ENCODE results near the gene NR6A1. TPM values are rescaled to one million over a fixed set of nuclear protein-coding genes. Genes with fewer than 3 reads are reported as not detected.

NR6A1 gene
- total and polyA plus RNA-seq, 2 of the 8 experiments (the other 6 are each of a cell fraction or from before 2014, with no cell fraction given) = 93.2 to 237 TPM

DNA sequence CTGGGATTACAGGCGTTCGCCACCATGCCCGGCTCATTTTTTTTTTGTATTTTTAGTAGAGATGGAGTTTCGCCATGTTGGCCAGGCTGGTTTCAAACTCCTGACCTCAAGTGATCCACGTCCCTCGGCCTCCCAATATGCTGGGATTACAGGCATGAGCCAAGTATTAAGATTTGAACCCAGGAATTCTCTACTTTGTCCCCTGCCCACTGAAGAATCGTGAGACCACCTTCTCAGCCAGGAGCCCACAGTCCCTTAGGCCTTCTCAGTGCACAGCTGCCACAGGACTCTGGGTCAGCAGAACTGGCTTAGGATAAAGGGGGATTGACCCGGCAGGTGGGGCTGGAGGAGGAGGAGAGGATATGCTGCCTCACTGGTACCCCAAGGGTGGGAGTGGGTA, 19.2 kb upstream of the NR6A1 start (continued):
- TF ChIP-seq, protein P1, sequence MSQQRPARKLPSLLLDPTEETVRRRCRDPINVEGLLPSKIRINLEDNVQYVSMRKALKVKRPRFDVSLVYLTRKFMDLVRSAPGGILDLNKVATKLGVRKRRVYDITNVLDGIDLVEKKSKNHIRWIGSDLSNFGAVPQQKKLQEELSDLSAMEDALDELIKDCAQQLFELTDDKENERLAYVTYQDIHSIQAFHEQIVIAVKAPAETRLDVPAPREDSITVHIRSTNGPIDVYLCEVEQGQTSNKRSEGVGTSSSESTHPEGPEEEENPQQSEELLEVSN (IDR thresholded peaks at IDR 0.05) = no peak
- TF ChIP-seq CTBP2 (IDR thresholded peaks at IDR 0.05; ENCODE audit: borderline replicate concordance, insufficient read depth, insufficient read length, low read length) (no peak), SRF (IDR thresholded peaks at IDR 0.05; ENCODE audit: low read depth, low read length) (no peak), EGR1 (IDR thresholded peaks at IDR 0.05; ENCODE audit: borderline replicate concordance, low read depth, low read length) (no peak), TCF12 (IDR thresholded peaks at IDR 0.05; ENCODE audit: low read depth, low read length) (no peak), SP1 (IDR thresholded peaks at IDR 0.05; ENCODE audit: low read depth, low read length) (no peak), BACH1 (IDR thresholded peaks at IDR 0.05; ENCODE audit: low read length) (no peak)
- TF ChIP-seq, protein P2, sequence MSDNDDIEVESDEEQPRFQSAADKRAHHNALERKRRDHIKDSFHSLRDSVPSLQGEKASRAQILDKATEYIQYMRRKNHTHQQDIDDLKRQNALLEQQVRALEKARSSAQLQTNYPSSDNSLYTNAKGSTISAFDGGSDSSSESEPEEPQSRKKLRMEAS (IDR thresholded peaks at IDR 0.05) = no peak

Measured in H1 (cell line).